Astrocyte (in vitro differentiated cells and primary cell): ENCODE data around the gene LGI1. TPM values are rescaled to one million over a fixed set of nuclear protein-coding genes. Genes with fewer than 3 reads are reported as not detected.

Experiments used
- DNase-seq: peaks from one replicate; pipeline ENCODE4 v3.0.0-alpha.2; 2010; ENCODE audit warnings: low read depth
- FAIRE-seq: peaks from 2 replicates; lab custom pipeline; 2011; peaks lifted over from hg19 to GRCh38; lab: Jason Lieb, UNC
- H2AFZ ChIP-seq: 2 replicates; pipeline ENCODE4 v1.6.0; 2012; ENCODE audit warnings: low read depth, low read length, inconsistent platforms
- H3K27ac ChIP-seq: 2 replicates; pipeline ENCODE4 v1.5.1; 2011; ENCODE audit warnings: low read depth, low read length, inconsistent platforms
- H3K27me3 ChIP-seq: 2 replicates; pipeline ENCODE4 v1.6.0; 2011; ENCODE audit warnings: low read length, inconsistent platforms; ENCODE audit not compliant: insufficient read depth
- H3K36me3 ChIP-seq: 2 replicates; pipeline ENCODE4 v1.5.1; 2011; ENCODE audit warnings: low read length, inconsistent platforms; ENCODE audit not compliant: insufficient read depth
- H3K4me1 ChIP-seq: 2 replicates; pipeline ENCODE4 v1.5.1; 2011; ENCODE audit warnings: low read length, inconsistent platforms; ENCODE audit not compliant: insufficient read depth
- H3K4me2 ChIP-seq: 2 replicates; pipeline ENCODE4 v1.6.0; 2012; ENCODE audit warnings: low read length, inconsistent platforms
- H3K4me3 ChIP-seq: 2 replicates; pipeline ENCODE4 v1.5.1; 2011; ENCODE audit warnings: low read depth, mild to moderate bottlenecking, low read length, inconsistent platforms; ENCODE audit not compliant: insufficient read depth
- H3K79me2 ChIP-seq: 2 replicates; pipeline ENCODE4 v1.6.0; 2012; ENCODE audit warnings: mild to moderate bottlenecking, low read length, inconsistent platforms; ENCODE audit not compliant: insufficient read depth
- H3K9ac ChIP-seq: 2 replicates; pipeline ENCODE4 v1.6.0; 2012; ENCODE audit warnings: mild to moderate bottlenecking, low read length, inconsistent platforms
- H3K9me3 ChIP-seq: 2 replicates; pipeline ENCODE4 v1.5.1; 2012; ENCODE audit warnings: low read depth, mild to moderate bottlenecking, low read length, inconsistent platforms; ENCODE audit not compliant: insufficient read depth
- H4K20me1 ChIP-seq: 2 replicates; pipeline ENCODE4 v1.6.0; 2012; ENCODE audit warnings: low read length, inconsistent platforms; ENCODE audit not compliant: insufficient read depth
- H3K27ac Mint-ChIP-seq: one replicate; pipeline ENCODE4 v1.8.0; 2021; ENCODE audit warnings: mild to moderate bottlenecking, mixed read lengths; ENCODE audit not compliant: unreplicated experiment
- H3K27me3 Mint-ChIP-seq: one replicate; pipeline ENCODE4 v1.8.0; 2021; ENCODE audit warnings: low read depth, mixed read lengths; ENCODE audit not compliant: unreplicated experiment
- H3K36me3 Mint-ChIP-seq: one replicate; pipeline ENCODE4 v1.8.0; 2021; ENCODE audit warnings: low read depth, mixed read lengths; ENCODE audit not compliant: unreplicated experiment
- H3K4me1 Mint-ChIP-seq: one replicate; pipeline ENCODE4 v1.8.0; 2021; ENCODE audit warnings: low read depth, mixed read lengths; ENCODE audit not compliant: unreplicated experiment
- H3K4me3 Mint-ChIP-seq: one replicate; pipeline ENCODE4 v1.8.0; 2021; ENCODE audit warnings: mild to moderate bottlenecking, moderate library complexity, mixed read lengths; ENCODE audit not compliant: unreplicated experiment
- H3K9me3 Mint-ChIP-seq: one replicate; pipeline ENCODE4 v1.8.0; 2021; ENCODE audit warnings: mild to moderate bottlenecking, mixed read lengths; ENCODE audit not compliant: unreplicated experiment
- CTCF ChIP-seq: IDR thresholded peaks from 2 replicates; pipeline ENCODE4 v1.5.1; 2011; ENCODE audit warnings: low read depth, mild to moderate bottlenecking, inconsistent platforms, low read length, moderate library complexity; ENCODE audit not compliant: insufficient read depth
- EZH2 ChIP-seq: IDR thresholded peaks from 2 replicates; pipeline ENCODE4 v1.6.1; 2012; ENCODE audit warnings: mild to moderate bottlenecking, low read length, inconsistent platforms; ENCODE audit not compliant: insufficient read depth
- total RNA-seq: library from RNA; stranded (reverse); gene quantifications from 2 replicates; pipeline ENCODE4 v1.2.1, GENCODE V29; 2021

LGI1 gene
- total RNA-seq, 1 donor from 2014 or later: 2.0 TPM

- Mint-ChIP-seq H3K4me3 (no peak overlapping the region), H3K4me1 (peaks cover 5% of the 10 kb centered on the region), H3K36me3 (no peaks in the 10 kb centered on the region), H3K9me3 (no peaks in the 10 kb centered on the region), H3K27ac (no peak overlapping the region), H3K27me3 (peaks cover 15% of the 10 kb centered on the region)
- peaks cover 13% of the 10 kb centered on the region for H3K4me1 ChIP-seq
- H3K9ac ChIP-seq: no peak overlapping the region
- H3K4me2 ChIP-seq: no peak overlapping the region
- FAIRE-seq (no peak), DNase-seq (no peak)
- peaks cover 4% of the 10 kb centered on the region for H3K27me3 ChIP-seq
- no peaks in the 10 kb centered on the region for H4K20me1 ChIP-seq
- H2AFZ ChIP-seq: no peak overlapping the region
- no peak overlapping the region for H3K27ac ChIP-seq
- TF ChIP-seq EZH2: no peak
- no peak for TF ChIP-seq CTCF
- H3K79me2 ChIP-seq: no peaks in the 10 kb centered on the region
- no peaks in the 10 kb centered on the region for H3K36me3 ChIP-seq
- no peak overlapping the region for H3K4me3 ChIP-seq
- H3K9me3 ChIP-seq: no peaks in the 10 kb centered on the region
Measured at GRCh38 chr10:93819520-93819919, 61.8 kb downstream of the LGI1 start.

DNA sequence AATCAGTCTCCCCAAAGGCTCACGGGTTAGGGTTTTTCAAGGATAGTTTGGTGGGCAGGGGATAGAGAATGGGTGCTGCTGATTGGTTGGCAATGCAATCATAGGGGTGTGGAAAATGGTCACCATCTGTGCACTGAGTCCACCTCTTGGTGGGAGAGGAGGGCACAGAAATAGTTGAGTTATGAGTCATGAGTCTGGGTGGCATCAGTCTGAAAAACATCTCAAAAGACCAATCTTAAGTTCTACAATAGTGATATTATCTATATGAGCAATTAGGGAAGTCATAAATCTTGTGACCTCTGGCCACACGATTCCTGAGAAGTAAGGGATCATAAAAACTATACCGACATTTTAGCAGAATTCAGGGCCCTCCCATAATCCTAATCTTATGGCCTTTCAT lies 62.7 kb downstream of the LGI1 start:
- Histone ChIP-seq H3K27ac (no peak overlapping the region), H3K4me1 (peaks cover 10% of the 10 kb centered on the region), H2AFZ (no peak overlapping the region), H3K4me2 (no peak overlapping the region), H3K9me3 (no peaks in the 10 kb centered on the region), H3K4me3 (no peak overlapping the region), H3K79me2 (no peaks in the 10 kb centered on the region), H3K9ac (no peak overlapping the region), H4K20me1 (no peaks in the 10 kb centered on the region), H3K36me3 (no peaks in the 10 kb centered on the region), H3K27me3 (peaks cover 4% of the 10 kb centered on the region)
- H3K9me3 Mint-ChIP-seq: no peaks in the 10 kb centered on the region
- FAIRE-seq (no peak), DNase-seq (no peak)
- no peak overlapping the region for H3K27ac Mint-ChIP-seq
- no peaks in the 10 kb centered on the region for H3K36me3 Mint-ChIP-seq
- no peak overlapping the region for H3K4me3 Mint-ChIP-seq
- peaks cover 4% of the 10 kb centered on the region for H3K4me1 Mint-ChIP-seq
- TF ChIP-seq EZH2 (no peak), CTCF (no peak)
- peaks cover 15% of the 10 kb centered on the region for H3K27me3 Mint-ChIP-seq

DNA sequence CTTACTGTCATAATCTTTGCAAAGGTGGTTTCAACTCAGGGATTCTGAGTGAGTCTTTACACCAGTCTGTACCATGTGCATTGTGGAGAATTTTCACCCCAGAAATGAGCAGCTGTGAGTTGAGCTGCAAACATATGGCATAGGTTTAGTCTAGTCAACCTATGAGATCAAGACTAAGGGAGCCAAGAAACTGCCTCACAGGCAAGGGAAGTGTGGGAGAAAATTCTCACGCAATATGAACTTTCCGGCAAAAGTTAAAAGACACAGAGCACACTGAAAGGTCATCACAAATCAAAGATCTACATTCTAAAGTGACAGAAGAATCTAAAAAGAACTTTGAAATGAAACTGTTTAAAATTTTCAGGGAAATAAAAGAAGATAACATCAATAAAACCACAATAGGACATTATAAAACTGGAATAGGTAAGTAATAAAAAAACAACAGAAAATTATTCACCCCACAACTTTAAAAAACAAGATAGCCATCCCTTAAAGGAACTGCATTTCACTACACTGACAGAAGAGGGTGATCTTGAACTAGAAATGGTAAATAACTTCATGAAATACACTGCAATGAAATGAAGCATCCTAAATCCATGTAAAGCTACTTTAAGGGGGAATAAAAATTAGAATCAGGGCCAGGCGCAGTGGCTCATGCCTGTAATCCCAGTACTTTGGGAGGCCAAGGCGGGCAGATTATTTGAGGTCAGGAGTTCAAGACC lies 63.5 kb downstream of the LGI1 start:
- H3K27ac ChIP-seq: no peak overlapping the region
- peaks cover 3% of the 10 kb centered on the region for H3K4me1 Mint-ChIP-seq

More for the DNA sequence above, 63.5 kb downstream of the LGI1 start:
- no peak overlapping the region for H3K9ac ChIP-seq
- H3K36me3 ChIP-seq: no peaks in the 10 kb centered on the region
- H3K9me3 ChIP-seq: no peaks in the 10 kb centered on the region
- H3K79me2 ChIP-seq: no peaks in the 10 kb centered on the region
- no peaks in the 10 kb centered on the region for H4K20me1 ChIP-seq
- H3K4me2 ChIP-seq: no peak overlapping the region
- TF ChIP-seq EZH2 (no peak), CTCF (peak; percentile 42)
- no peak overlapping the region for H3K4me3 ChIP-seq
- peaks cover 4% of the 10 kb centered on the region for H3K27me3 ChIP-seq
- H3K36me3 Mint-ChIP-seq: no peaks in the 10 kb centered on the region
- DNase-seq (peak; percentile 31), FAIRE-seq (no peak)
- H3K9me3 Mint-ChIP-seq: no peaks in the 10 kb centered on the region
- no peak overlapping the region for H3K4me3 Mint-ChIP-seq
- H3K27ac Mint-ChIP-seq: no peak overlapping the region
- no peak overlapping the region for H2AFZ ChIP-seq
- peaks cover 15% of the 10 kb centered on the region for H3K27me3 Mint-ChIP-seq
- peaks cover 2% of the 10 kb centered on the region for H3K4me1 ChIP-seq
